Activated CD8-positive, alpha-beta memory T cell treated with anti-CD3 and anti-CD28 coated beads, Interleukin-2, amount 50 U/mL, for 4 hours (primary cell): ENCODE data around the gene SLCO3A1.
A peak's percentile ranks its signal among the peaks of the same experiment; 100 is the strongest.

Experiments used
- DNase-seq: peaks from one replicate; pipeline ENCODE4 v3.0.0-alpha.2; 2020

SLCO3A1 gene

GRCh38 chr15:91853511-91853947, at the start of gene SLCO3A1:
Gene SLCO3A1 (plus strand): TSS chr15:91853708.
- DNase-seq = peak; percentile 78

GRCh38 chr15:91807122-91807521, 46.4 kb upstream of the SLCO3A1 start:
- no peak for DNase-seq

GRCh38 chr15:91813924-91814323, 39.6 kb upstream of the SLCO3A1 start:
- no peak for DNase-seq

- no peak for DNase-seq
Observed at GRCh38 chr15:91816942-91817341, 36.6 kb upstream of the SLCO3A1 start.

GRCh38 chr15:91821458-91821857, 32.0 kb upstream of the SLCO3A1 start:
- no peak for DNase-seq

GRCh38 chr15:91824256-91824655, 29.3 kb upstream of the SLCO3A1 start:
- no peak for DNase-seq

GRCh38 chr15:91826443-91826842, 27.1 kb upstream of the SLCO3A1 start:
- no peak for DNase-seq

GRCh38 chr15:91833056-91833455, 20.5 kb upstream of the SLCO3A1 start:
- DNase-seq = no peak

- DNase-seq = no peak
Observed at GRCh38 chr15:91839867-91840266, 13.6 kb upstream of the SLCO3A1 start.

GRCh38 chr15:91841861-91842260, 11.6 kb upstream of the SLCO3A1 start:
- no peak for DNase-seq

- DNase-seq = no peak
Observed at GRCh38 chr15:91844341-91844740, 9.2 kb upstream of the SLCO3A1 start.

GRCh38 chr15:91844928-91845327, 8.6 kb upstream of the SLCO3A1 start:
- DNase-seq = no peak

GRCh38 chr15:91845720-91846119, 7.8 kb upstream of the SLCO3A1 start:
- no peak for DNase-seq

GRCh38 chr15:91849180-91849579, 4.3 kb upstream of the SLCO3A1 start:
- no peak for DNase-seq

- DNase-seq = no peak
Observed at GRCh38 chr15:91849749-91850161, 3.8 kb upstream of the SLCO3A1 start.

GRCh38 chr15:91852741-91853510, 582 bp upstream of the SLCO3A1 start:
- peak; percentile 77 for DNase-seq

- peak; percentile 49 for DNase-seq
Observed at GRCh38 chr15:91853948-91854638, 585 bp downstream of the SLCO3A1 start.

GRCh38 chr15:91854639-91854990, 1.1 kb downstream of the SLCO3A1 start:
- peak; percentile 29 for DNase-seq

GRCh38 chr15:91855241-91855640, 1.7 kb downstream of the SLCO3A1 start:
- no peak for DNase-seq

- no peak for DNase-seq
Observed at GRCh38 chr15:91855684-91856489, 2.4 kb downstream of the SLCO3A1 start.

GRCh38 chr15:91857224-91857585, 3.7 kb downstream of the SLCO3A1 start:
- no peak for DNase-seq

GRCh38 chr15:91857772-91858171, 4.3 kb downstream of the SLCO3A1 start:
- DNase-seq = no peak

GRCh38 chr15:91860498-91860897, 7.0 kb downstream of the SLCO3A1 start:
- DNase-seq = no peak

GRCh38 chr15:91861223-91861622, 7.7 kb downstream of the SLCO3A1 start:
- no peak for DNase-seq
